KG1 (cell line): ENCODE data around the gene FARSA.
"Not testable (repeated sequence)": the region's sequence is repeated elsewhere in the genome, so short reads cannot be mapped to it uniquely, and the experiment has no call there.

Experiments used
- DNase-seq: peaks from one replicate; lab custom pipeline; 2025; lab: John Stamatoyannopoulos, UW

FARSA gene

GRCh38 chr19:12890299-12890786 is 43.2 kb downstream of the FARSA start:
- DNase-seq: not testable (repeated sequence)

DNA sequence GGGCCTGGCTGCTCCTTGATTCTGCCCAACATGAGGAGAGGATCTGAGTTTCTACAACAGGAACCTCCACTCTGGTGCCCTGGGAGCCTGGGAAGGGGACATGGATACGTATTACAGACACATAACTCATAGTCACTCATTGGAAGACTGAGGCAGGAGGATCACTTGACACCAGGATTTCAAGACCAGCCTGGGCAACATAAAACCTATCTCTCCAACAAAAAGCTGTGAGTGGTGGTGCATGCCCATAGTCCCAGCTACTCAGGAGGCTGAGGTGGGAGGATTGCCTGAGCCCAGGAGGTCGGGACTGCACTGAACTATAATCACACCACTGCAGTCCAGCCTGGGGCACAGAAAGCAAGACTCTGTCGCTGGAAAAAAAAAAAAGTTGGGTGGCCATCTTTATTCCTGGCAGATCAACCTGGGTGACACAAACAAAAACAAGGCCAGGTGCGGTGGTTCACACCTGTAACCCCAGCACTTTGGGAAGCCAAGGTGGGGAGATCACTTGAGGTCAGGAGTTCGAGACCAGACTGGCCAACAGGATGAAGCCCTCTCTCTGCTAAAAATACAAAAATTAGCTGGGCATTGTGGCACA is 45.4 kb downstream of the FARSA start:
- DNase-seq: no peak

GRCh38 chr19:12886969-12887747 is 46.4 kb downstream of the FARSA start, which contains the start of gene KLF1:
TSS of gene KLF1 (minus strand) at chr19:12887201. CDS start at chr19:12887140, 61 bp downstream.
- DNase-seq: no peak

DNA sequence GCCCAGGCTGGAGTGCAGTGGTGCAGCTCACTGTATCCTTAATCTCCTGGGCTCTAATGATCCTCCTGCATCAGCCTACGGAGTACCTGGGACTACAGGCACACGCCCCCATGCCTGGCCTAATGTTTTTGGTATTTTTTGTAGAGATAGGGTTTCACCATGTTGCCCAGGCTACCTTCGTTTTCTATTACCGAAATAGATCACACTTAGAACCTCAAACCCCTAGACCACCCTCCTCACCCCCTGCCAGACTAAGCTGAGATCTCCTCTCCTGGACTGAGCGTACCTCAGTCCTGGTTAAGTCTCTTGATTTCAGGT is 46.9 kb downstream of the FARSA start:
- DNase-seq: no peak

GRCh38 chr19:12885749-12886650 is 47.5 kb downstream of the FARSA start:
- no peak for DNase-seq

DNA sequence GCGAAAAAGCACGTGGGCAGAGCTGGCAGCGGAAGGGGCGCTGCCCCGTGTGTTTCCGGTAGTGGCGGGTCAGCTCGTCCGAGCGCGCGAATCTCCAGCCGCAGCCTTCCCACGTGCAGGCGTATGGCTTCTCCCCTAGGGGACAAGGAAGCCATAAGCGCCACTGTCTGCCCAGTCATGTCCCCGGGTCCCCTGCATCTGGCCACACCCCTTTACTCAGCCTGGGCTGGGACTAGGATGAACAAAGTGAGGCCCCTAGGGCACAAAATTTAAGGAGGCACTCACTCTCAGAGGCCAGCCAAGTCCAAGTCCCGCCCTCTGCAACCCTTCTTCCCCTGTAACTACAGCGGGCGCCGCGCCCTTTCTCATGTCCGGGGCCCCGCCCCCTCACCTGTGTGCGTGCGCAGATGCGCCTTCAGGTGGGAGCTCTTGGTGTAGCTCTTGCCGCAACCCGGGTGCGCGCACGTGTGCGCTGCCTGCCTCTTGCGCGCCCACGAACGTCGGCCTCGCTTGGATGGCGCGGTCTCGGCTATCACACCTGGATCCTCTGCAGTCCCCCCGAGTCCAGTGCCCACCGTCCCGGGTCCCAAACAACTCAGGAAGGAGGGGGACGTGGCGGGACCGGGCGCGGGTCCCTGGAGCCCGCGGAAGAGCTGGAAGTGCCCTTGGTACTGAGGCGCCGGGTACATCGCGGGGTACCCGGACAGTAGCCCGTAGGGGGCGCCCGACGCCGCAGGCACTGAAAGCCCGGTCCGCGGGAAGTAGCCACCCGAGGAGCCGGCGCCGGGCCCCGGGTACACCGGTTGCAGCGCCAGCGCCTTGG is 48.4 kb downstream of the FARSA start:
- peak; percentile 25 for DNase-seq

- no peak for DNase-seq
Measured at GRCh38 chr19:12884627-12884925, 48.9 kb downstream of the FARSA start.

- no peak for DNase-seq
Measured at GRCh38 chr19:12884202-12884601, 49.3 kb downstream of the FARSA start.

- no peak for DNase-seq
Measured at GRCh38 chr19:12882589-12882988, 50.9 kb downstream of the FARSA start.

DNA sequence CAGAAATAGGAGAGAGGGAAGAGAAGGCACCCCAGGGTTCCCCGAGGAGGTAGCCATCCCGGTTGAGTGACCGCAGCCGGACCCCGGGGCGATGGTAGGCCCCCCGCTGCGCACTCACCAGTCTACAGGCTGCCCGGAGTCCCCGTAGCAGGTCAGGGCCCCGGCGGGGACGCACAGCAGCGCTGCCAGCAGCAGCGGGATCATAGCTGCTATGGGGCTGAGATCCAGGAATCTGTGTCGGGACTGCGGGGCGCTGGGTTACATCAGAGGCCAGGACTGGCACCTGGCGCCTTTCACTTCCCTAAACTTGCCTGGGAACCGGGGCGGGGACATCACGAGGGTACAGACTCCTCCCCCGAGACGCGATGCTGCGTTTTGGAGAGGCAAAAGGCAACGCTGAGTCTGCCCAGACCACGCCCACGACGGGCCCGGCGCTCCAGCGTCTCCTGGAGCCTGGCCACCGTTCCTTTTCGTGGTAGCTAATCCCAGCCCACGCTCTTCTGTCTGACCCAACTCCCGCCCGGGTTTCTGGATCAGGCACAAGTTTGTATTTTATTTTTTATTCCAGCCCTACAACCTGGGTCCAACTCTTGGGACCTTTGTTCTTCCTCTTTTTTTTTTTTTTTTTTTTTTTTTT is 52.2 kb downstream of the FARSA start, which contains the start of gene DNASE2:
Gene DNASE2 (minus strand): TSS at position 278 of the 637 bp plus-strand sequence. CDS start 74 bp downstream, at position 204.
- DNase-seq: peak; percentile 54

- no peak for DNase-seq
Measured at GRCh38 chr19:12880551-12881171, 52.9 kb downstream of the FARSA start.

- DNase-seq: no peak
Measured at GRCh38 chr19:12875086-12875485, 58.4 kb downstream of the FARSA start.

GRCh38 chr19:12873891-12874745 is 59.4 kb downstream of the FARSA start:
- no peak for DNase-seq

GRCh38 chr19:12872941-12873890 is 60.3 kb downstream of the FARSA start:
- no peak for DNase-seq
